Measurements from ENCODE around the gene AXDND1. TPM values are rescaled to one million over a fixed set of nuclear protein-coding genes. Genes with fewer than 3 reads are reported as not detected.

Gene AXDND1
- total RNA-seq, 4 donors from 2014 or later: 2.5 TPM; not detected in 3

- 87% methylated on average over 3 of the region's 3 CpGs for WGBS
Observed at GRCh38 chr1:179548666-179549367, 183.0 kb downstream of the AXDND1 start.

GRCh38 chr1:179549368-179549700 is 183.6 kb downstream of the AXDND1 start:
- no peaks in the 10 kb centered on the region for H3K36me3 ChIP-seq
- no peak overlapping the region for H3K27ac ChIP-seq (replicated peaks in 1 of 4)
- no peak for DNase-seq (ENCODE audit: extremely low spot score)
- intact Hi-C loops (cut with DNase I): no loop called here
- no peak overlapping the region for H3K4me3 ChIP-seq
- H3K27me3 ChIP-seq: no peaks in the 10 kb centered on the region
- no peaks in the 10 kb centered on the region for H3K4me1 ChIP-seq
- TF ChIP-seq POLR2AphosphoS5 (IDR thresholded peaks at IDR 0.05): no peak
- TF ChIP-seq POLR2A (IDR thresholded peaks at IDR 0.05; ENCODE audit: low read depth): no peak
- no peak for TF ChIP-seq EP300 (IDR thresholded peaks at IDR 0.05)
- TF ChIP-seq, protein P1, sequence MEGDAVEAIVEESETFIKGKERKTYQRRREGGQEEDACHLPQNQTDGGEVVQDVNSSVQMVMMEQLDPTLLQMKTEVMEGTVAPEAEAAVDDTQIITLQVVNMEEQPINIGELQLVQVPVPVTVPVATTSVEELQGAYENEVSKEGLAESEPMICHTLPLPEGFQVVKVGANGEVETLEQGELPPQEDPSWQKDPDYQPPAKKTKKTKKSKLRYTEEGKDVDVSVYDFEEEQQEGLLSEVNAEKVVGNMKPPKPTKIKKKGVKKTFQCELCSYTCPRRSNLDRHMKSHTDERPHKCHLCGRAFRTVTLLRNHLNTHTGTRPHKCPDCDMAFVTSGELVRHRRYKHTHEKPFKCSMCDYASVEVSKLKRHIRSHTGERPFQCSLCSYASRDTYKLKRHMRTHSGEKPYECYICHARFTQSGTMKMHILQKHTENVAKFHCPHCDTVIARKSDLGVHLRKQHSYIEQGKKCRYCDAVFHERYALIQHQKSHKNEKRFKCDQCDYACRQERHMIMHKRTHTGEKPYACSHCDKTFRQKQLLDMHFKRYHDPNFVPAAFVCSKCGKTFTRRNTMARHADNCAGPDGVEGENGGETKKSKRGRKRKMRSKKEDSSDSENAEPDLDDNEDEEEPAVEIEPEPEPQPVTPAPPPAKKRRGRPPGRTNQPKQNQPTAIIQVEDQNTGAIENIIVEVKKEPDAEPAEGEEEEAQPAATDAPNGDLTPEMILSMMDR (IDR thresholded peaks at IDR 0.05): no peak
- WGBS: 91% methylated on average over 2 of the region's 2 CpGs
- no peaks in the 10 kb centered on the region for H3K9me3 ChIP-seq

More at GRCh38 chr1:179548666-179549367, 183.0 kb downstream of the AXDND1 start:
- TF ChIP-seq, protein P1 (IDR thresholded peaks at IDR 0.05): no peak
- TF ChIP-seq POLR2A (IDR thresholded peaks at IDR 0.05; ENCODE audit: low read depth) (no peak), EP300 (IDR thresholded peaks at IDR 0.05) (no peak)
- H3K36me3 ChIP-seq: no peaks in the 10 kb centered on the region
- H3K27ac ChIP-seq (replicated peaks in 1 of 4): no peak overlapping the region
- no peaks in the 10 kb centered on the region for H3K27me3 ChIP-seq
- no peak for DNase-seq (ENCODE audit: extremely low spot score)
- no peak overlapping the region for H3K4me3 ChIP-seq
- no peaks in the 10 kb centered on the region for H3K9me3 ChIP-seq
- intact Hi-C loops (cut with DNase I): no loop called here
- no peaks in the 10 kb centered on the region for H3K4me1 ChIP-seq

- no peak for DNase-seq (ENCODE audit: extremely low spot score)
- H3K4me1 ChIP-seq: no peaks in the 10 kb centered on the region
- no peaks in the 10 kb centered on the region for H3K27me3 ChIP-seq
- H3K9me3 ChIP-seq: no peaks in the 10 kb centered on the region
- no peak overlapping the region for H3K4me3 ChIP-seq
- H3K27ac ChIP-seq (replicated peaks in 1 of 4): no peak overlapping the region
- no peaks in the 10 kb centered on the region for H3K36me3 ChIP-seq
- 56% methylated on average over 9 of the region's 9 CpGs for WGBS
- intact Hi-C loops (cut with DNase I): no loop called here
- TF ChIP-seq POLR2AphosphoS5 (IDR thresholded peaks at IDR 0.05) (no peak), POLR2A (IDR thresholded peaks at IDR 0.05; ENCODE audit: low read depth) (no peak), EP300 (IDR thresholded peaks at IDR 0.05) (no peak)
- TF ChIP-seq, protein P1 (IDR thresholded peaks at IDR 0.05): no peak
Observed at GRCh38 chr1:179550746-179551682, 185.2 kb downstream of the AXDND1 start.

DNA sequence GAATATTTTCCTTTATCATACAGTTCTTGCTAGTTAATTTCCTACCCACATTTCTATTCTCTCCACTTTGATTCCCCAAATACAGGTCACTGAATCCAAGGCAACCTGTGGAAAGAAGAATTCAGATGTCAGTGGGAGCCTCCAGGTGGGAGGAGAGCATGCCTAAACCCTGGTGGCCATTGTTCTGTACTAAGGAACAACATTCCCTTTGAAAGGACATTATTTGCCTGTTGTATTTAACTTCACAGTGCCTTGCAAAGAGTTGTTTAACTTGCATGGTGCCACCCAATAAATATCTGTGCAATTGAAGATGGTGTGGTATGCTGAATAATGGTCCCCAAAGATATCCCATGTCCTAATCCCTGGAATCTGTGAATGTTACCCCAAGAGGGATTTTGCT is 188.7 kb downstream of the AXDND1 start:
- intact Hi-C loops (cut with DNase I): no loop called here
- Histone ChIP-seq H3K36me3 (no peaks in the 10 kb centered on the region), H3K27me3 (no peaks in the 10 kb centered on the region), H3K4me3 (no peak overlapping the region), H3K4me1 (no peaks in the 10 kb centered on the region), H3K27ac (replicated peaks in 1 of 4) (no peak overlapping the region), H3K9me3 (no peaks in the 10 kb centered on the region)
- TF ChIP-seq POLR2A (IDR thresholded peaks at IDR 0.05; ENCODE audit: low read depth): no peak
- no peak for TF ChIP-seq EP300 (IDR thresholded peaks at IDR 0.05)
- TF ChIP-seq, protein P1 (IDR thresholded peaks at IDR 0.05): no peak
- TF ChIP-seq POLR2AphosphoS5 (IDR thresholded peaks at IDR 0.05): no peak
- DNase-seq (ENCODE audit: extremely low spot score): no peak

Data from esophagus muscularis mucosa (tissue), 4 donors.